Neural cell (in vitro differentiated cells): ENCODE measurements around the gene MYOCD.

Source experiments
- CTCF ChIP-seq: fragments of 450-650 bp; IDR thresholded peaks from 2 replicates; pipeline ENCODE4 v1.5.1; 2014; ENCODE audit warnings: antibody characterized with exemption, mild to moderate bottlenecking, moderate library complexity; ENCODE audit not compliant: poor library complexity, severe bottlenecking
- EP300 ChIP-seq: fragments of 450-650 bp; conservative IDR thresholded peaks from 2 replicates; pipeline ENCODE4 v1.6.1; 2014; ENCODE audit warnings: antibody characterized with exemption, mild to moderate bottlenecking, moderate library complexity; ENCODE audit not compliant: poor library complexity, severe bottlenecking
- EZH2 ChIP-seq: fragments of 200-600, 300-800 bp; shearing (Covaris generic), sonication (generic); IDR thresholded peaks from 2 replicates; pipeline ENCODE4 v1.6.1; 2014; ENCODE audit warnings: antibody characterized with exemption, low read length, borderline replicate concordance, mild to moderate bottlenecking; ENCODE audit not compliant: insufficient read depth, poor library complexity, severe bottlenecking
- MXI1 ChIP-seq: fragments of 450-650 bp; conservative IDR thresholded peaks from 2 replicates; pipeline ENCODE4 v1.6.1; 2014; ENCODE audit warnings: antibody characterized with exemption, mild to moderate bottlenecking; ENCODE audit not compliant: poor library complexity, severe bottlenecking
- POLR2AphosphoS5 ChIP-seq: IDR thresholded peaks from 2 replicates; pipeline ENCODE4 v1.6.1; 2012
- RAD21 ChIP-seq: fragments of 450-650 bp; conservative IDR thresholded peaks from 2 replicates; pipeline ENCODE4 v1.6.1; 2014; ENCODE audit warnings: antibody characterized with exemption, mild to moderate bottlenecking, moderate library complexity
- REST ChIP-seq: IDR thresholded peaks from 2 replicates; pipeline ENCODE4 v1.6.1; 2012; ENCODE audit warnings: borderline replicate concordance
- SMC3 ChIP-seq: fragments of 450-650 bp; conservative IDR thresholded peaks from 2 replicates; pipeline ENCODE4 v1.6.1; 2014; ENCODE audit warnings: antibody characterized with exemption, mild to moderate bottlenecking, moderate library complexity; ENCODE audit not compliant: poor library complexity
- TAF1 ChIP-seq: IDR thresholded peaks from 2 replicates; pipeline ENCODE4 v1.6.1; 2012; ENCODE audit warnings: low read depth

- no peak for TF ChIP-seq CTCF
- no peak for TF ChIP-seq TAF1
- TF ChIP-seq EP300: no peak
- TF ChIP-seq RAD21: no peak
- TF ChIP-seq MXI1: no peak
- no peak for TF ChIP-seq EZH2
- TF ChIP-seq POLR2AphosphoS5: no peak
- TF ChIP-seq SMC3: no peak
- TF ChIP-seq REST: no peak
Measured at GRCh38 chr17:12686486-12686885, 20.8 kb downstream of the MYOCD start.
